MM.1S (cell line): ENCODE results near the gene COL20A1.

Experiments
- EZH2 ChIP-seq: fragments of 300-600 bp; sonication (generic); optimal IDR thresholded peaks from 2 replicates; pipeline ENCODE3; 2017; ENCODE audit warnings: low read depth, mild to moderate bottlenecking, antibody characterized with exemption, low read length, mixed read lengths
- EZH2phosphoT487 ChIP-seq: fragments of 300-600 bp; sonication (generic); IDR thresholded peaks from 2 replicates; pipeline ENCODE4 v1.6.1; 2018; ENCODE audit warnings: antibody characterized with exemption, low read length
- TF ChIP-seq, protein P1 (sequence below): fragments of 300-600 bp; sonication (generic); IDR thresholded peaks from 2 replicates; pipeline ENCODE4 v1.5.1; 2016; ENCODE audit warnings: antibody characterized with exemption, low read length, mixed read lengths

DNA sequence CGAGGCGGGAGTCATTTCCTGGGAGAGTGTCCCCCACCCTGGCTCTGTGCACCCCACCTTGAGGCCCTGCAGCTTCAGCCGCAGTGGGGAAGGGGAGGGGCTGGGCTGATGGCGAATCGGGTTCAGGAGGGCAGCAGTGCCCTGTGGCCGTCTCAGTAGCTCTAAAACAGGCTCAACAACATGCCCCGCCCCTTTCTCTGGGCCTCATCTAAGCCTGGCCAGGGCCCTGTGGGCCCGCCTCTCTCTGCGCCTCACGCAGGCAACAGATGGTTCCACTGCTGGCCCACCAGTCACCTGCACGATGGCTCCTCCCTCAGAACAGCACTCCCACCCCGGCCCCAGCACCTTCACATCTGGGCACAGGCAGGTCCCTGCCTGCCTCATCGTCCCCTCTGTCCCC, 38.0 kb downstream of the COL20A1 start:
- TF ChIP-seq, protein P1, sequence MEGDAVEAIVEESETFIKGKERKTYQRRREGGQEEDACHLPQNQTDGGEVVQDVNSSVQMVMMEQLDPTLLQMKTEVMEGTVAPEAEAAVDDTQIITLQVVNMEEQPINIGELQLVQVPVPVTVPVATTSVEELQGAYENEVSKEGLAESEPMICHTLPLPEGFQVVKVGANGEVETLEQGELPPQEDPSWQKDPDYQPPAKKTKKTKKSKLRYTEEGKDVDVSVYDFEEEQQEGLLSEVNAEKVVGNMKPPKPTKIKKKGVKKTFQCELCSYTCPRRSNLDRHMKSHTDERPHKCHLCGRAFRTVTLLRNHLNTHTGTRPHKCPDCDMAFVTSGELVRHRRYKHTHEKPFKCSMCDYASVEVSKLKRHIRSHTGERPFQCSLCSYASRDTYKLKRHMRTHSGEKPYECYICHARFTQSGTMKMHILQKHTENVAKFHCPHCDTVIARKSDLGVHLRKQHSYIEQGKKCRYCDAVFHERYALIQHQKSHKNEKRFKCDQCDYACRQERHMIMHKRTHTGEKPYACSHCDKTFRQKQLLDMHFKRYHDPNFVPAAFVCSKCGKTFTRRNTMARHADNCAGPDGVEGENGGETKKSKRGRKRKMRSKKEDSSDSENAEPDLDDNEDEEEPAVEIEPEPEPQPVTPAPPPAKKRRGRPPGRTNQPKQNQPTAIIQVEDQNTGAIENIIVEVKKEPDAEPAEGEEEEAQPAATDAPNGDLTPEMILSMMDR: no peak
- TF ChIP-seq EZH2phosphoT487 (no peak), EZH2 (no peak)
